Stomach (tissue), 4 donors: Measurements from ENCODE around the gene VAMP5.

Experiments
- CTCF ChIP-seq, 7 experiments: fragments of 450-650 bp in 4 of 7; fragments of 200-600 bp in 3 of 7; sonication (generic) in 3 of 7; IDR thresholded peaks; one replicate each; pipeline ENCODE4 v1.5.1; 2016 to 2019; ENCODE audit warnings: antibody characterized with exemption in 7 of 7, control low read depth in 2 of 7, mild to moderate bottlenecking in 1 of 7
- EP300 ChIP-seq: sonication (generic); formaldehyde crosslinking; IDR thresholded peaks from one replicate; pipeline ENCODE4 v1.6.1; 2017; ENCODE audit warnings: antibody characterized with exemption
- POLR2A ChIP-seq, 4 donors: fragments of 450-650 bp; IDR thresholded peaks; one replicate each; pipeline ENCODE4 v1.6.1; 2016; ENCODE audit warnings: antibody characterized with exemption in 4 of 4, control low read depth in 2 of 4, mild to moderate bottlenecking in 1 of 4, moderate library complexity in 1 of 4

DNA sequence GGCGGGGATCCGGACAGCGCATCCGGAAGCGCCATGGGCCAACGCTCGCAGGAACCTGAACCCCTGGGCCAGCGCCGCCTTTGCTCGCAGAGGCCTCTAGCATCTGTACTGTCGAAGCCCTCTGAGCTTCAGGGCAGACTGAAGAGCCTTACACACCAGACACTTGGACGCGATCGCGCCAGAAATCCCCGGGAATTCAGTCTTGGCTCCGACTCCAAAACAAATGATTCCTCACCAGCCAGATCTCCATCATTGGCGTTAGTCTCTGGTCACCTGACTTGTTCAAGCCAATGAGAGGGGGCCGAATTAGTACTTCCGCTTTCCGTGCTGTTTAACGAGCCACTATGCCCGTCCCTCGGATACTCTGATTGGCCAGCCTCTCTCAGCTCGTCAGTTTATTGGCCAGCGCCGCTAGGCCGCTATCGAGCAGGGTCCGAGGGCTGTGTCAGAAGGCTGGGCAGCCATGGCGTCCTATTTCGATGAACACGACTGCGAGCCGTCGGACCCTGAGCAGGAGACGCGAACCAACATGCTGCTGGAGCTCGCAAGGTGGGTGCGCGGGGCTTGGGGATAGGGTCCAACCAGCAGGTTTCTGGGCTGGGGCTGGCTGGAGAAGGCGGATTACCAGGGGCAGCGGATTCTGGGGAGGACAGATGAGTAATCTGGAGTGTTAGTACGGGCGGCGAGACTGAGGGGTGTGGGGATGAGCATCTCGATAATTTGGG, 11.2 kb downstream of the VAMP5 start, which contains the start of gene RNF181:
- TF ChIP-seq POLR2A (IDR thresholded peaks at IDR 0.05) (peak in 2 of 4 donors; percentile 52 to 61), CTCF (IDR thresholded peaks at IDR 0.05) (no peak), EP300 (no peak)
